ENCODE measurements around the gene CHCHD6. TPM values are rescaled to one million over a fixed set of nuclear protein-coding genes. Genes with fewer than 3 reads are reported as not detected.
A peak's percentile ranks its signal among the peaks of the same experiment; 100 is the strongest.

CHCHD6 gene
- total RNA-seq, 2 donors from 2014 or later = 23.6 to 34.4 TPM

DNA sequence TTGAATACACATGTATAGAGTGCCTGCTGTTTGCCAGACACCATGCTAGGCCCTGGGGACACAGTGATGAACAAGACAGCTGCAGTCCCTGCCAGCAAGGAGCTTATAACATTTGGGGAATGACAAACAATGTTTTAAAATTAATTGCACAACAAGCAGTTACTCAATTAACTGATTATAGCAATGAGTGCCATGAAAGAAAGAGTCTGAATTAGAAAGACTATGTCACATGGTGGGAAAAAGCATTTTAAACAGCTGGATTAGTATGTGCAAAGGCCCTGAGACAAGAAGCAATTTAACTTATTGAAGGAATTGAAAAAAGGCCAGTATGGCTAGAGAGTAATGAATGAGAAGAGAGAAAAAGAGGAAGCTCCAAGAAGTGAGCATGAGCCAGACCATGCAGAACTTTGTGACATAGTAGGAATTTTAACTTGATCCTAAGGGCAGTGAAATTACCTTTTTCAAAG lies 214.3 kb downstream of the CHCHD6 start:
- Histone ChIP-seq H3K4me3 (ENCODE audit: low read length) (no peak overlapping the region), H3K4me1 (ENCODE audit: control insufficient read depth, insufficient read depth, low read length) (peaks cover 10% of the 10 kb centered on the region), H3K9ac (ENCODE audit: extremely low read depth, low read length, poor library complexity, severe bottlenecking) (no peak overlapping the region), H3K27ac (ENCODE audit: low read depth, low read length) (no peak overlapping the region), H3K27me3 (ENCODE audit: control insufficient read depth, insufficient read depth, low read length, poor library complexity, severe bottlenecking) (no peaks in the 10 kb centered on the region), H3K36me3 (ENCODE audit: control insufficient read depth, insufficient read depth, low read length) (peaks cover 19% of the 10 kb centered on the region), H3K9me3 (ENCODE audit: control insufficient read depth, low read length) (peaks cover 27% of the 10 kb centered on the region)
- Mint-ChIP-seq H3K27ac (no peak overlapping the region), H3K36me3 (ENCODE audit: low read depth) (peaks cover 28% of the 10 kb centered on the region), H3K4me3 (no peak overlapping the region), H3K4me1 (peaks cover 23% of the 10 kb centered on the region), H3K27me3 (ENCODE audit: insufficient read depth) (no peaks in the 10 kb centered on the region), H3K9me3 (peaks cover 18% of the 10 kb centered on the region)
- DNase-seq = no peak
- TF ChIP-seq, protein P1, sequence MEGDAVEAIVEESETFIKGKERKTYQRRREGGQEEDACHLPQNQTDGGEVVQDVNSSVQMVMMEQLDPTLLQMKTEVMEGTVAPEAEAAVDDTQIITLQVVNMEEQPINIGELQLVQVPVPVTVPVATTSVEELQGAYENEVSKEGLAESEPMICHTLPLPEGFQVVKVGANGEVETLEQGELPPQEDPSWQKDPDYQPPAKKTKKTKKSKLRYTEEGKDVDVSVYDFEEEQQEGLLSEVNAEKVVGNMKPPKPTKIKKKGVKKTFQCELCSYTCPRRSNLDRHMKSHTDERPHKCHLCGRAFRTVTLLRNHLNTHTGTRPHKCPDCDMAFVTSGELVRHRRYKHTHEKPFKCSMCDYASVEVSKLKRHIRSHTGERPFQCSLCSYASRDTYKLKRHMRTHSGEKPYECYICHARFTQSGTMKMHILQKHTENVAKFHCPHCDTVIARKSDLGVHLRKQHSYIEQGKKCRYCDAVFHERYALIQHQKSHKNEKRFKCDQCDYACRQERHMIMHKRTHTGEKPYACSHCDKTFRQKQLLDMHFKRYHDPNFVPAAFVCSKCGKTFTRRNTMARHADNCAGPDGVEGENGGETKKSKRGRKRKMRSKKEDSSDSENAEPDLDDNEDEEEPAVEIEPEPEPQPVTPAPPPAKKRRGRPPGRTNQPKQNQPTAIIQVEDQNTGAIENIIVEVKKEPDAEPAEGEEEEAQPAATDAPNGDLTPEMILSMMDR (conservative IDR thresholded peaks at IDR 0.05) = no peak

GRCh38 chr3:126921085-126921824 lies 217.2 kb downstream of the CHCHD6 start:
- WGBS, 2 experiments (ENCODE audit: insufficient coverage in 1 of 2, insufficient read length in 1 of 2) = 74 to 94% methylated on average over 3 to 5 of the region's 5 CpGs
- Mint-ChIP-seq H3K27me3 (ENCODE audit: insufficient read depth) (no peaks in the 10 kb centered on the region), H3K4me1 (peaks cover 23% of the 10 kb centered on the region), H3K9me3 (peaks cover 18% of the 10 kb centered on the region), H3K27ac (no peak overlapping the region), H3K36me3 (ENCODE audit: low read depth) (peaks cover 22% of the 10 kb centered on the region), H3K4me3 (no peak overlapping the region)
- H3K9ac ChIP-seq (ENCODE audit: extremely low read depth, low read length, poor library complexity, severe bottlenecking) = no peak overlapping the region
- TF ChIP-seq, protein P1 (conservative IDR thresholded peaks at IDR 0.05) = no peak
- no peaks in the 10 kb centered on the region for H3K27me3 ChIP-seq (ENCODE audit: control insufficient read depth, insufficient read depth, low read length, poor library complexity, severe bottlenecking)
- H3K27ac ChIP-seq (ENCODE audit: low read depth, low read length) = no peak overlapping the region
- H3K4me1 ChIP-seq (ENCODE audit: control insufficient read depth, insufficient read depth, low read length) = peaks cover 10% of the 10 kb centered on the region
- peak overlapping the region; percentile 22 for H3K4me3 ChIP-seq (ENCODE audit: low read length)
- H3K9me3 ChIP-seq (ENCODE audit: control insufficient read depth, low read length) = peaks cover 27% of the 10 kb centered on the region
- H3K36me3 ChIP-seq (ENCODE audit: control insufficient read depth, insufficient read depth, low read length) = peaks cover 13% of the 10 kb centered on the region
- no peak for DNase-seq

- H3K4me1 ChIP-seq (ENCODE audit: control insufficient read depth, insufficient read depth, low read length) = peaks cover 13% of the 10 kb centered on the region
- peaks cover 24% of the 10 kb centered on the region for H3K4me1 Mint-ChIP-seq
- H3K27me3 Mint-ChIP-seq (ENCODE audit: insufficient read depth) = no peaks in the 10 kb centered on the region
- no peaks in the 10 kb centered on the region for H3K27me3 ChIP-seq (ENCODE audit: control insufficient read depth, insufficient read depth, low read length, poor library complexity, severe bottlenecking)
- H3K36me3 ChIP-seq (ENCODE audit: control insufficient read depth, insufficient read depth, low read length) = peaks cover 5% of the 10 kb centered on the region
- peaks cover 27% of the 10 kb centered on the region for H3K9me3 ChIP-seq (ENCODE audit: control insufficient read depth, low read length)
- peak overlapping the region; percentile 25 for H3K27ac Mint-ChIP-seq
- DNase-seq = no peak
- peaks cover 18% of the 10 kb centered on the region for H3K36me3 Mint-ChIP-seq (ENCODE audit: low read depth)
- H3K9me3 Mint-ChIP-seq = peaks cover 18% of the 10 kb centered on the region
- no peak overlapping the region for H3K27ac ChIP-seq (ENCODE audit: low read depth, low read length)
- H3K9ac ChIP-seq (ENCODE audit: extremely low read depth, low read length, poor library complexity, severe bottlenecking) = no peak overlapping the region
- H3K4me3 Mint-ChIP-seq = no peak overlapping the region
- no peak overlapping the region for H3K4me3 ChIP-seq (ENCODE audit: low read length)
- TF ChIP-seq, protein P1 (conservative IDR thresholded peaks at IDR 0.05) = no peak
- 91 to 93% methylated on average over 3 to 4 of the region's 4 CpGs for WGBS, 2 experiments (ENCODE audit: insufficient coverage in 1 of 2, insufficient read length in 1 of 2)
Measured at GRCh38 chr3:126922466-126922865, 218.4 kb downstream of the CHCHD6 start.
